K562 (cell line): ENCODE data around the gene TMEM101. TPM values are rescaled to one million over a fixed set of nuclear protein-coding genes. Genes with fewer than 3 reads are reported as not detected.

Experiments used
- BCL6 ChIP-seq: fragments of 250-450 bp; sonication (Bioruptor Pico); IDR thresholded peaks from 2 replicates; pipeline ENCODE4 v1.4.0; 2020
- ELF1 ChIP-seq: fragments of 200-800 bp; sonication (Bioruptor generic); IDR thresholded peaks from 2 replicates; pipeline ENCODE4 v1.6.1; 2016; ENCODE audit warnings: missing genetic modification characterization, missing compliant biosample characterization
- FOSL1 ChIP-seq: fragments of 200-800 bp; sonication (Bioruptor generic); conservative IDR thresholded peaks from 2 replicates; pipeline ENCODE4 v1.6.1; 2016; ENCODE audit warnings: missing genetic modification characterization, missing compliant biosample characterization
- GTF2A2 ChIP-seq: IDR thresholded peaks from 2 replicates; pipeline ENCODE4 v1.6.1; 2016; ENCODE audit warnings: mild to moderate bottlenecking, missing genetic modification characterization, missing compliant biosample characterization
- KLF13 ChIP-seq: fragments of 450-650 bp; IDR thresholded peaks from 2 replicates; pipeline ENCODE4 v1.6.1; 2016; ENCODE audit warnings: missing genetic modification characterization, low read depth, mild to moderate bottlenecking, missing compliant biosample characterization, moderate library complexity, borderline replicate concordance
- LCOR ChIP-seq: sonication (generic); formaldehyde crosslinking; IDR thresholded peaks from 2 replicates; pipeline ENCODE4 v1.8.0; 2022; ENCODE audit warnings: mild to moderate bottlenecking, missing genetic modification reagents
- MTA2 ChIP-seq: fragments of 450-650 bp; IDR thresholded peaks from 2 replicates; pipeline ENCODE4 v1.6.1; 2016; ENCODE audit warnings: low read depth
- PHTF2 ChIP-seq: fragments of 250-450 bp; sonication (Bioruptor Pico); IDR thresholded peaks from 2 replicates; pipeline ENCODE4 v1.5.0; 2021; ENCODE audit warnings: mild to moderate bottlenecking
- SMARCC2 ChIP-seq: fragments of 450-650 bp; IDR thresholded peaks from 2 replicates; pipeline ENCODE4 v1.6.1; 2017; ENCODE audit warnings: antibody characterized with exemption, moderate library complexity, mild to moderate bottlenecking, low read depth
- SRSF1 ChIP-seq: fragments of 200-400 bp; formaldehyde crosslinking; IDR thresholded peaks from 2 replicates; pipeline ENCODE4 v1.6.1; 2017; ENCODE audit warnings: mild to moderate bottlenecking, low read depth, low read length, moderate library complexity
- TAF1 ChIP-seq: IDR thresholded peaks from 2 replicates; pipeline ENCODE4 v1.6.1; 2011; ENCODE audit warnings: mild to moderate bottlenecking, low read length, moderate library complexity; ENCODE audit not compliant: insufficient read depth, control insufficient read depth, severe bottlenecking; ENCODE audit errors: extremely low read depth
- TAF15 ChIP-seq: fragments of 200-400 bp; formaldehyde crosslinking; IDR thresholded peaks from 2 replicates; pipeline ENCODE4 v1.6.1; 2017; ENCODE audit warnings: mild to moderate bottlenecking, low read depth, low read length, moderate library complexity
- TAL1 ChIP-seq: fragments of 450-650 bp; IDR thresholded peaks from 2 replicates; pipeline ENCODE4 v1.6.1; 2016; ENCODE audit warnings: mild to moderate bottlenecking
- TARDBP ChIP-seq: fragments of 450-650 bp; IDR thresholded peaks from 2 replicates; pipeline ENCODE4 v1.6.1; 2016
- TCFL5 ChIP-seq: fragments of 250-450 bp; sonication (Bioruptor Pico); conservative IDR thresholded peaks from 2 replicates; pipeline ENCODE4 v1.6.1; 2021; ENCODE audit warnings: mild to moderate bottlenecking, moderate library complexity, matching md5 sums
- THRA ChIP-seq: fragments of 450-650 bp; IDR thresholded peaks from 2 replicates; pipeline ENCODE4 v1.6.1; 2017; ENCODE audit warnings: mild to moderate bottlenecking, moderate library complexity
- U2AF2 ChIP-seq: fragments of 200-400 bp; formaldehyde crosslinking; optimal IDR thresholded peaks from 2 replicates; pipeline ENCODE3; 2017; ENCODE audit warnings: low read depth, mild to moderate bottlenecking, low read length
- ZNF384 ChIP-seq: IDR thresholded peaks from 2 replicates; pipeline ENCODE4 v1.6.1; 2012; ENCODE audit warnings: low read depth, low read length, improper control_type of control experiment
- ZNF445 ChIP-seq: fragments of 250-450 bp; sonication (Bioruptor Pico); IDR thresholded peaks from 2 replicates; pipeline ENCODE4 v1.4.0; 2020; ENCODE audit warnings: low read depth, mild to moderate bottlenecking, moderate library complexity
- ZNF780A ChIP-seq: fragments of 250-450 bp; sonication (Bioruptor Pico); IDR thresholded peaks from 2 replicates; pipeline ENCODE4 v1.5.0; 2021; ENCODE audit warnings: mild to moderate bottlenecking
- polyA plus RNA-seq, 8 experiments: library from polyadenylated mRNA; depleted of rRNA in 4 of 8; stranded (reverse) in 5 of 8; unstranded in 3 of 8; fragments of >200 nt; fragmentation: Nextera tagmentation in 2 of 8; fragmentation: Illumina TruSeq in 1 of 8; extraction: Ambion mirVana in 2 of 8; extraction: Trizol in 1 of 8; gene quantifications; 2 replicates each; pipeline versions ENCODE4 v1.2.1 to v1.2.3, GENCODE V29; 2011 to 2014; ENCODE audit warnings: inconsistent platforms in 1 of 8, missing spikeins in 1 of 8
- total RNA-seq, 7 experiments: library from RNA; depleted of rRNA in 6 of 7; stranded (reverse); fragments of >200 nt in 6 of 7; fragmentation: Illumina TruSeq in 2 of 7; extraction: Trizol in 2 of 7; gene quantifications; 2 replicates each; pipeline versions ENCODE4 v1.2.1 to v1.2.3, GENCODE V29; 2011 to 2021; ENCODE audit warnings: low replicate concordance in 1 of 7
- TF ChIP-seq, protein P1 (sequence below): IDR thresholded peaks from 2 replicates; pipeline ENCODE4 v1.6.1; 2011; ENCODE audit warnings: borderline replicate concordance, low read depth, mild to moderate bottlenecking, moderate library complexity, low read length; ENCODE audit not compliant: insufficient read depth, poor library complexity, severe bottlenecking
- TF ChIP-seq, protein P2 (sequence below): fragments of 450-650 bp; IDR thresholded peaks from 2 replicates; pipeline ENCODE4 v1.6.1; 2018; ENCODE audit warnings: mild to moderate bottlenecking, low read depth; ENCODE audit not compliant: partially characterized antibody

The TMEM101 gene
- total and polyA plus RNA-seq, 9 of the 15 experiments (the other 6 are each of a cell fraction or from before 2014, with no cell fraction given) = 21.2 to 110 (median 37.8) TPM

- TF ChIP-seq KLF13 (tag) (no peak), LCOR (CRISPR knock-in tag) (no peak), TAF1 (peak; percentile 30), U2AF2 (no peak), THRA (no peak), ZNF384 (no peak), GTF2A2 (tag) (no peak), ELF1 (no peak), MTA2 (no peak), TAL1 (no peak), SMARCC2 (no peak), BCL6 (CRISPR knock-in tag) (no peak), ZNF445 (no peak), SRSF1 (no peak), FOSL1 (tag) (no peak), TCFL5 (no peak), ZNF780A (CRISPR knock-in tag) (no peak), TAF15 (no peak), TARDBP (peak; percentile 74; the same call in 1 of the 2 replicates), PHTF2 (CRISPR knock-in tag) (no peak)
- TF ChIP-seq, protein P1, sequence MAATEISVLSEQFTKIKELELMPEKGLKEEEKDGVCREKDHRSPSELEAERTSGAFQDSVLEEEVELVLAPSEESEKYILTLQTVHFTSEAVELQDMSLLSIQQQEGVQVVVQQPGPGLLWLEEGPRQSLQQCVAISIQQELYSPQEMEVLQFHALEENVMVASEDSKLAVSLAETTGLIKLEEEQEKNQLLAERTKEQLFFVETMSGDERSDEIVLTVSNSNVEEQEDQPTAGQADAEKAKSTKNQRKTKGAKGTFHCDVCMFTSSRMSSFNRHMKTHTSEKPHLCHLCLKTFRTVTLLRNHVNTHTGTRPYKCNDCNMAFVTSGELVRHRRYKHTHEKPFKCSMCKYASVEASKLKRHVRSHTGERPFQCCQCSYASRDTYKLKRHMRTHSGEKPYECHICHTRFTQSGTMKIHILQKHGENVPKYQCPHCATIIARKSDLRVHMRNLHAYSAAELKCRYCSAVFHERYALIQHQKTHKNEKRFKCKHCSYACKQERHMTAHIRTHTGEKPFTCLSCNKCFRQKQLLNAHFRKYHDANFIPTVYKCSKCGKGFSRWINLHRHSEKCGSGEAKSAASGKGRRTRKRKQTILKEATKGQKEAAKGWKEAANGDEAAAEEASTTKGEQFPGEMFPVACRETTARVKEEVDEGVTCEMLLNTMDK = no peak
- TF ChIP-seq, protein P2, sequence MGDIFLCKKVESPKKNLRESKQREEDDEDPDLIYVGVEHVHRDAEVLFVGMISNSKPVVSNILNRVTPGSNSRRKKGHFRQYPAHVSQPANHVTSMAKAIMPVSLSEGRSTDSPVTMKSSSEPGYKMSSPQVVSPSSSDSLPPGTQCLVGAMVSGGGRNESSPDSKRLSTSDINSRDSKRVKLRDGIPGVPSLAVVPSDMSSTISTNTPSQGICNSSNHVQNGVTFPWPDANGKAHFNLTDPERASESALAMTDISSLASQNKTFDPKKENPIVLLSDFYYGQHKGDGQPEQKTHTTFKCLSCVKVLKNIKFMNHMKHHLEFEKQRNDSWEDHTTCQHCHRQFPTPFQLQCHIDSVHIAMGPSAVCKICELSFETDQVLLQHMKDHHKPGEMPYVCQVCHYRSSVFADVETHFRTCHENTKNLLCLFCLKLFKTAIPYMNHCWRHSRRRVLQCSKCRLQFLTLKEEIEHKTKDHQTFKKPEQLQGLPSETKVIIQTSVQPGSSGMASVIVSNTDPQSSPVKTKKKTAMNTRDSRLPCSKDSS = no peak
These were observed 8.0 kb downstream of the TMEM101 start (continued) for GRCh38 chr17:44006598-44007345.
